D721Med (cell line): ENCODE data around the gene DAAM2.

Experiments used
- DNase-seq: peaks from one replicate; pipeline ENCODE4 v3.0.0; 2011; ENCODE audit warnings: low spot score; ENCODE audit not compliant: insufficient read length
- FAIRE-seq: peaks from 2 replicates; lab custom pipeline; 2011; peaks lifted over from hg19 to GRCh38; lab: Jason Lieb, UNC
- TF ChIP-seq, protein P1 (sequence below): IDR thresholded peaks from 2 replicates; pipeline ENCODE4 v1.5.1; 2012; ENCODE audit warnings: mild to moderate bottlenecking, control low read depth; ENCODE audit not compliant: insufficient read depth; ENCODE audit errors: missing control alignments

DAAM2 gene

DNA sequence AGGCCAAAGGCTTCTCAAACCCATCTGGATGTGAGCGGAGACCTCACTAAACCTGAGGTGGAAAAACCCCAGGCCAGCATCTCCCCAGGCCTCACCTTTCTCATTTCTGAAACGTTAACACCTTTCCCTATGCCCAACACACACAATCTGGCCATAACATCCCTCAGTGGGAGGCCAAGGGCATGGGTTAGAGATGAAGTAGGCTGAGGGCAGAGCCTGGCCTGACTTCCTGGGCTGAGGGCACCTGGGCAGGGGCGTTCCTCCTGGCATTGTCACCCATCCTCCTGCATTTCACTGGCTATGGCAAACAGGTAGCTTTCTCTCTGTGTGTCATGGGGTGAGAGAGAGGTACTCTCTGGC, 133.7 kb downstream of the DAAM2 start:
- no peak for DNase-seq
- no peak for FAIRE-seq
- TF ChIP-seq, protein P1, sequence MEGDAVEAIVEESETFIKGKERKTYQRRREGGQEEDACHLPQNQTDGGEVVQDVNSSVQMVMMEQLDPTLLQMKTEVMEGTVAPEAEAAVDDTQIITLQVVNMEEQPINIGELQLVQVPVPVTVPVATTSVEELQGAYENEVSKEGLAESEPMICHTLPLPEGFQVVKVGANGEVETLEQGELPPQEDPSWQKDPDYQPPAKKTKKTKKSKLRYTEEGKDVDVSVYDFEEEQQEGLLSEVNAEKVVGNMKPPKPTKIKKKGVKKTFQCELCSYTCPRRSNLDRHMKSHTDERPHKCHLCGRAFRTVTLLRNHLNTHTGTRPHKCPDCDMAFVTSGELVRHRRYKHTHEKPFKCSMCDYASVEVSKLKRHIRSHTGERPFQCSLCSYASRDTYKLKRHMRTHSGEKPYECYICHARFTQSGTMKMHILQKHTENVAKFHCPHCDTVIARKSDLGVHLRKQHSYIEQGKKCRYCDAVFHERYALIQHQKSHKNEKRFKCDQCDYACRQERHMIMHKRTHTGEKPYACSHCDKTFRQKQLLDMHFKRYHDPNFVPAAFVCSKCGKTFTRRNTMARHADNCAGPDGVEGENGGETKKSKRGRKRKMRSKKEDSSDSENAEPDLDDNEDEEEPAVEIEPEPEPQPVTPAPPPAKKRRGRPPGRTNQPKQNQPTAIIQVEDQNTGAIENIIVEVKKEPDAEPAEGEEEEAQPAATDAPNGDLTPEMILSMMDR = no peak

DNA sequence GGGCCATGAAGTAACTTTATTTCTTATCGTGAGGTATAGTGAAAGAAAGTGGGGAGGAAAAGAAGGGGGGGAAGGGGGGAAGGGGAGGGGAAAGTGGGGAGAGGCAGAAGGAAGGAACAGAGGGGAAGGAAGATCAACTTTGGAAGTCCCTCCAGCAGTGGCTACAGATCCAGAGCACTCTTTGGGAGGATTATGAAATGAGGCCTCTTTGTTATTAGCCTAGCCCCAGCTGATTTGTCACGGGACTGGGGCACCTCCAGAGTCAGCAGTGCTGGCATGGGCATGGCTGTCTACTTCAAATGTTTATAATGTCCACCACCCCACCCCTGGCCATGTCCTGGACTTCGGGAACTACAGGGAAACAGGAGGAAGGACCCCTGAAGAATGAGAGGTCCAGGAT, 134.5 kb downstream of the DAAM2 start:
- FAIRE-seq (no peak), DNase-seq (no peak)
- TF ChIP-seq, protein P1 = no peak

DNA sequence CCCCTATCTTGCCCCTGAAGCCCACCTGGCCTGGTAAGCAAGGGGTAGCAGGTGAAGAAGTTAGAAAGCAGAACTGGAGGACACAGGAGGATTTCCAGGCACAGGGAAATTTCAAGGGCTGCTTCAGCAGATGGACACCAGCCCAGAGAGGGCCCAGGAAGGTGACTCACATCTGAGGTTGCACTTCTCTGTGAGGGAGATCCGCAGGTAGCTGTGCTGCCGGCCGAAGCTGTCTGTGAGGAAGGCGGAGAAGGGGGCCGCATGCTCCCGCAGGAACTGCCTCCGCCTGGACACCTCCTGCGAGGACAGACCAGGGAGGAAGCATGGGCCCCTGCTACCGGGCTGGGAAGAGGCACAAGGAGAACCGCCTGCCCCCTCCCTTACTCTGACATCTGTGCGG, 135.0 kb downstream of the DAAM2 start:
- DNase-seq (no peak), FAIRE-seq (no peak)
- TF ChIP-seq, protein P1 = no peak

DNA sequence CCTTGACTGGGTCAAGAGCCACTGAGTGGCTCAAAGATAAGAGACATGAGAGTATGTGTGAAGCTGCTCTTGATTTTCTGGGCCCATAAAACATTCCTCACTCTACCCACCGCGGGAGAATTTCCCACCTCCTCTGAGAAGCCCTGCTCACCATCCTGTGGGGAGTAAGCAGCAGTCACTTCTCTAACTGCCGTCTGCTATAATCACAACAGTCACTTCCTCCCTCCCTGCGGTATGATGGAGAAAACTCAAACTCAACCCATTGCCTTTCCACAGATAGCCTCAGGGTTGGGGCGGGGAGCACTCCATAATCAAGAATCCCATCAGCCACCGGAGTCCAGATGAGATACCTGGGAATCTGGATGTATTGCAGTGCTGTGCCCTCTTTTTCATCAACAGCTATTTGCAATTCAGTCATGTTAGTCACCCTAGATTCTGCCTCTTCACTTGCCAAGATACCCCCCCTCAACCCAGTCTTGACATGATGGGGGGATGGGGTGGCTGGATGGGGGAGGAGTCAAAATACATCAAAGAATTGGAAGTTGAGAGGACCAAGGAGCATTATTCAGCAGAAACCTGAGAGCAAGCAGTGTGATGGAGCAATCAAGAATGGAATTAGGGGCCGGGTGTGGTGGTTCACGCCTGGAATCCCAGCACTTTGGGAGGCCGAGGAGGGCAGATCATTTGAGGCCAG, 137.0 kb downstream of the DAAM2 start:
- DNase-seq = no peak
- FAIRE-seq = no peak
- TF ChIP-seq, protein P1 = no peak

DNA sequence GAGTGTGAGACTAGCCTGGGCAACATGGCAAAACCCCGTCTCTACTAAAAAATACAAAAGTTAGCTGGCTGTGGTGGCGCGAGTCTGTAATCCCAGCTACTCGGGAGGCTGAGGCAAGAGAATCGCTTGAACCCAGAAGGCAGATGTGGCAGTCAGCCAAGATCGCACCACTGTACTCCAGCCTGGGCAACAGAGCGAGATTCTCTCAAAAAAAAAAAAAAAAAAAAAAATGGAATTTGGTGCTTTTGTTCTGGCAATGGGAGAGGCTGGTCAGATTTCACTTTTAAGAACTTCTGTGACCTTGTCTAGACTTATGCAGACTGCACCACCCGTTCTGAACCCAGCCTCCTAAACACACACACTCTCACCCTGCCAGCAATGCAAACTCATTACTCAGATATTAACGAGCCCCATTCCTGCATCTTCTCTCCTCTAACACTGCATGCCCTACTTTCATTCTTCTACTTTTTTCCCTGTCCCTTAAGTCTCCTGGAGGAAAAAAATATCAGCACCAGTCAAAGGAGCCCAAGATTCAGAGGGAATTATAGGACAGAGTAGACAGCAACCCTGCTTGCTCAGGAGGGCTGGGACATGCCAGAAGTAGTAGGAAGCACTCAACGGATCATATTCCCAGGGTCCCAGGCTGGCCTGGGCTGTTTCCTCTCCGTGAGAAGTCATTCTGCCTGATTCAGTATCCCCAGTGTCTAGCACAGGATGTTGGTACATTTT, 137.7 kb downstream of the DAAM2 start:
- DNase-seq = no peak
- TF ChIP-seq, protein P1 = no peak
- no peak for FAIRE-seq

DNA sequence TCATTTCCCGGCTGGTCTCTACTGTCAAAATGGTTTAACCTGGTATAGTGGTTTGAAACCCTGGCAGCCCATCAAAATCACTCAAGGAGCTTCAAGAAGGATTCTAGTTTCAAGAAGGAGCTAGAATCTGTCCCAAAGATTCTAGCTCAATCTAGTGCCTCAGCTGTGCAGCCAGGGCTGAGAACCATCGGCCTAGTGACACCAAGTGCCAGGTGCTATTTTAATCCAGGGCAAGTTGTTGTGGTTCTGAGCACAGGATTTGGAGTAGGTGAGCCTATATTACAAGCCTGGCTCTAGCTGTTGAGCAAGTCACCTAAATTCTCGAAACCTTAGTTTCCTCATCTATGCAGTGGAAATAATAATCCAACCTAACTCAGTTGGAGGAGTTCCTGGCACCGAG, 138.4 kb downstream of the DAAM2 start:
- no peak for FAIRE-seq
- no peak for DNase-seq
- TF ChIP-seq, protein P1 = no peak

DNA sequence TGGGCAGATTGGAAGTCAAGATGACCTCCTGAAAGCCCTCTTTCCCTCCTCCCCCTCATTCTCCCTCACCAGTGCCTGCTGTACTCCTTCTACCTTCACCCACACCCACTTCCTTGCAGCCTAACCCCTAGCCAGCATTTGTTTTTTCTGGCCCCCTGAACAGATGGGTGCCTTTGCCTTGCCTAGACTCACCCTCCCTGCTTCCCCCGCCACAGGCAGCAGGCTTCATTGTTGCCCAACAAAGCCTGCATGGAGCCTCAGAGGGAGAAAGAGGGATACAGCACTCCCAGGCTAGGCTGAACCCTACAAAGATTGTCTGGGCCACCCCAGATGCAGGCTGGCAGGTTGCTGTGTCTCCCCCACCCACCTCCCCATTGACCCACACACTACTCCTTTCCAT, 139.4 kb downstream of the DAAM2 start:
- DNase-seq (no peak), FAIRE-seq (no peak)
- TF ChIP-seq, protein P1 = no peak
